Breast epithelium (tissue), 3 donors: ENCODE measurements around the gene WNT3.

ENCODE experiments used
- POLR2A ChIP-seq: fragments of 450-650 bp; IDR thresholded peaks from one replicate; pipeline ENCODE4 v1.6.1; 2016; ENCODE audit warnings: antibody characterized with exemption, mild to moderate bottlenecking, moderate library complexity
- POLR2AphosphoS5 ChIP-seq, 3 donors: sonication (generic); formaldehyde crosslinking; IDR thresholded peaks; one replicate each; pipeline ENCODE4 v1.6.1; 2017; ENCODE audit warnings: antibody characterized with exemption in 3 of 3
- TF ChIP-seq, protein P1 (sequence below), 3 donors: fragments of 450-650 bp; IDR thresholded peaks; one replicate each; pipeline ENCODE4 v1.5.1; 2016 to 2017; ENCODE audit warnings: antibody characterized with exemption in 3 of 3, mild to moderate bottlenecking in 3 of 3, moderate library complexity in 3 of 3

DNA sequence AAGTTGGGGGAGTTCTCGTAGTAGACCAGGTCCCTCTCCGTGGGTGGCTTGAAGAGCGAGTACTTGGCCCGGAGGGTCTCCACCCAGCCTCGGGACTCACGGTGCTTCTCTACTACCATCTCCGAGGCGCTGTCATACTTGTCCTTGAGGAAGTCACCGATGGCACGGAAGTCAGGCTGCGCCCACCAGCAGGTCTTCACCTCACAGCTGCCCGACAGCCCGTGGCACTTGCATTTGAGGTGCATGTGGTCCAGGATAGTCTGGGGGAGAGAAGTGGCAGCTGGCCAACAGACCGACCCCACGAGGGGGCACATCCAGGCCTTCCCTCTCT is 50.0 kb downstream of the WNT3 start:
- TF ChIP-seq, protein P1, sequence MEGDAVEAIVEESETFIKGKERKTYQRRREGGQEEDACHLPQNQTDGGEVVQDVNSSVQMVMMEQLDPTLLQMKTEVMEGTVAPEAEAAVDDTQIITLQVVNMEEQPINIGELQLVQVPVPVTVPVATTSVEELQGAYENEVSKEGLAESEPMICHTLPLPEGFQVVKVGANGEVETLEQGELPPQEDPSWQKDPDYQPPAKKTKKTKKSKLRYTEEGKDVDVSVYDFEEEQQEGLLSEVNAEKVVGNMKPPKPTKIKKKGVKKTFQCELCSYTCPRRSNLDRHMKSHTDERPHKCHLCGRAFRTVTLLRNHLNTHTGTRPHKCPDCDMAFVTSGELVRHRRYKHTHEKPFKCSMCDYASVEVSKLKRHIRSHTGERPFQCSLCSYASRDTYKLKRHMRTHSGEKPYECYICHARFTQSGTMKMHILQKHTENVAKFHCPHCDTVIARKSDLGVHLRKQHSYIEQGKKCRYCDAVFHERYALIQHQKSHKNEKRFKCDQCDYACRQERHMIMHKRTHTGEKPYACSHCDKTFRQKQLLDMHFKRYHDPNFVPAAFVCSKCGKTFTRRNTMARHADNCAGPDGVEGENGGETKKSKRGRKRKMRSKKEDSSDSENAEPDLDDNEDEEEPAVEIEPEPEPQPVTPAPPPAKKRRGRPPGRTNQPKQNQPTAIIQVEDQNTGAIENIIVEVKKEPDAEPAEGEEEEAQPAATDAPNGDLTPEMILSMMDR (IDR thresholded peaks at IDR 0.05): no peak
- TF ChIP-seq POLR2A (no peak), POLR2AphosphoS5 (IDR thresholded peaks at IDR 0.05) (no peak)
